HepG2 (cell line): Measurements from ENCODE around the gene IRS2. TPM values are rescaled to one million over a fixed set of nuclear protein-coding genes. Genes with fewer than 3 reads are reported as not detected.
A peak's percentile ranks its signal among the peaks of the same experiment; 100 is the strongest.

Source experiments
- DMTF1 ChIP-seq: sonication (generic); formaldehyde crosslinking; IDR thresholded peaks from 2 replicates; pipeline ENCODE4 v1.4.0; 2020; ENCODE audit warnings: mild to moderate bottlenecking, missing genetic modification reagents
- GTF2F1 ChIP-seq: fragments of 150-350 bp; IDR thresholded peaks from 2 replicates; pipeline ENCODE4 v1.6.1; 2014; ENCODE audit warnings: low read length
- KDM2A ChIP-seq: sonication (generic); formaldehyde crosslinking; IDR thresholded peaks from 2 replicates; pipeline ENCODE4 v1.4.0; 2020; ENCODE audit warnings: low read depth, missing genetic modification reagents, borderline replicate concordance
- PAXIP1 ChIP-seq: sonication (generic); formaldehyde crosslinking; conservative IDR thresholded peaks from 2 replicates; pipeline ENCODE4 v1.4.0; 2020; ENCODE audit warnings: mild to moderate bottlenecking, missing genetic modification reagents, moderate library complexity
- SOX13 ChIP-seq, 3 experiments: fragments of 450-650 bp in 1 of 3; sonication (generic) in 1 of 3; formaldehyde crosslinking in 1 of 3; IDR thresholded peaks in 2 of 3; conservative IDR thresholded peaks in 1 of 3; 2 replicates each; pipeline versions ENCODE4 v1.5.0 to v1.6.1; 2016 to 2020; ENCODE audit warnings: antibody characterized with exemption in 1 of 3, mild to moderate bottlenecking in 1 of 3, missing compliant biosample characterization in 1 of 3, missing genetic modification reagents in 1 of 3, moderate library complexity in 1 of 3
- TFDP1 ChIP-seq: IDR thresholded peaks from 2 replicates; pipeline ENCODE4 v1.6.1; 2016; ENCODE audit warnings: missing compliant biosample characterization, missing genetic modification reagents, borderline replicate concordance
- ZHX2 ChIP-seq, 2 experiments: sonication (generic) in 1 of 2; formaldehyde crosslinking in 1 of 2; IDR thresholded peaks; 2 replicates each; pipeline versions ENCODE4 v1.6.1 to v1.9.0; 2014 to 2022; ENCODE audit warnings: antibody characterized with exemption in 1 of 2, borderline replicate concordance in 1 of 2, inconsistent platforms in 1 of 2, low read depth in 1 of 2, missing genetic modification reagents in 1 of 2
- polyA plus RNA-seq, 8 experiments: library from polyadenylated mRNA; depleted of rRNA in 3 of 8; stranded (reverse) in 7 of 8; unstranded in 1 of 8; fragments of >200 nt; fragmentation: Illumina TruSeq in 4 of 8; extraction: Trizol in 4 of 8; gene quantifications; 2 replicates each; pipeline versions ENCODE4 v1.2.1 to v1.2.3, GENCODE V29; 2011 to 2016; ENCODE audit warnings: low read depth in 4 of 8, missing spikeins in 1 of 8, mixed read lengths in 1 of 8; ENCODE audit not compliant: insufficient read depth in 1 of 8
- total RNA-seq, 5 experiments: library from RNA; depleted of rRNA; stranded (reverse); fragments of >200 nt; fragmentation: Illumina TruSeq; extraction: Trizol; gene quantifications; 2 replicates each; pipeline ENCODE4 v1.2.3, GENCODE V29; 2016; ENCODE audit warnings: low read depth in 1 of 5
- TF ChIP-seq, protein P1 (sequence below), 2 experiments: sonication (generic) in 1 of 2; formaldehyde crosslinking in 1 of 2; IDR thresholded peaks; 2 replicates each; pipeline versions ENCODE4 v1.4.0 to v1.6.1; 2018 to 2020; ENCODE audit warnings: missing genetic modification reagents in 2 of 2, borderline replicate concordance in 1 of 2, low read depth in 1 of 2, mild to moderate bottlenecking in 1 of 2, missing biosample characterization in 1 of 2
- TF ChIP-seq, protein P2 (sequence below): sonication (generic); formaldehyde crosslinking; IDR thresholded peaks from 2 replicates; pipeline ENCODE4 v1.4.0; 2020; ENCODE audit warnings: missing genetic modification reagents

Gene IRS2
- total and polyA plus RNA-seq, 2 of the 13 experiments (the other 11 are each of a cell fraction or from before 2014, with no cell fraction given), result 0.02 to 0.04 TPM

GRCh38 chr13:109802936-109803335, 16.6 kb upstream of the IRS2 start (continued):
- no peak for TF ChIP-seq ZHX2 (IDR thresholded peaks at IDR 0.05; ENCODE audit: low read depth)
- TF ChIP-seq ZHX2 (CRISPR knock-in tag; IDR thresholded peaks at IDR 0.05; ENCODE audit: borderline replicate concordance), result no peak
- peak; percentile 74 for TF ChIP-seq PAXIP1
- TF ChIP-seq KDM2A (CRISPR knock-in tag), result no peak
- TF ChIP-seq, protein P1, sequence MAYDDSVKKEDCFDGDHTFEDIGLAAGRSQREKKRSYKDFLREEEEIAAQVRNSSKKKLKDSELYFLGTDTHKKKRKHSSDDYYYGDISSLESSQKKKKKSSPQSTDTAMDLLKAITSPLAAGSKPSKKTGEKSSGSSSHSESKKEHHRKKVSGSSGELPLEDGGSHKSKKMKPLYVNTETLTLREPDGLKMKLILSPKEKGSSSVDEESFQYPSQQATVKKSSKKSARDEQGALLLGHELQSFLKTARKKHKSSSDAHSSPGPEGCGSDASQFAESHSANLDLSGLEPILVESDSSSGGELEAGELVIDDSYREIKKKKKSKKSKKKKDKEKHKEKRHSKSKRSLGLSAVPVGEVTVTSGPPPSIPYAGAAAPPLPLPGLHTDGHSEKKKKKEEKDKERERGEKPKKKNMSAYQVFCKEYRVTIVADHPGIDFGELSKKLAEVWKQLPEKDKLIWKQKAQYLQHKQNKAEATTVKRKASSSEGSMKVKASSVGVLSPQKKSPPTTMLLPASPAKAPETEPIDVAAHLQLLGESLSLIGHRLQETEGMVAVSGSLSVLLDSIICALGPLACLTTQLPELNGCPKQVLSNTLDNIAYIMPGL (CRISPR knock-in tag; IDR thresholded peaks at IDR 0.05; ENCODE audit: borderline replicate concordance in 1 of 2, low read depth in 1 of 2), result 0 out of 4 replicates have a peak, but pooled peaks of 1 of the 2 experiments have one; percentile 24
- TF ChIP-seq, protein P2, sequence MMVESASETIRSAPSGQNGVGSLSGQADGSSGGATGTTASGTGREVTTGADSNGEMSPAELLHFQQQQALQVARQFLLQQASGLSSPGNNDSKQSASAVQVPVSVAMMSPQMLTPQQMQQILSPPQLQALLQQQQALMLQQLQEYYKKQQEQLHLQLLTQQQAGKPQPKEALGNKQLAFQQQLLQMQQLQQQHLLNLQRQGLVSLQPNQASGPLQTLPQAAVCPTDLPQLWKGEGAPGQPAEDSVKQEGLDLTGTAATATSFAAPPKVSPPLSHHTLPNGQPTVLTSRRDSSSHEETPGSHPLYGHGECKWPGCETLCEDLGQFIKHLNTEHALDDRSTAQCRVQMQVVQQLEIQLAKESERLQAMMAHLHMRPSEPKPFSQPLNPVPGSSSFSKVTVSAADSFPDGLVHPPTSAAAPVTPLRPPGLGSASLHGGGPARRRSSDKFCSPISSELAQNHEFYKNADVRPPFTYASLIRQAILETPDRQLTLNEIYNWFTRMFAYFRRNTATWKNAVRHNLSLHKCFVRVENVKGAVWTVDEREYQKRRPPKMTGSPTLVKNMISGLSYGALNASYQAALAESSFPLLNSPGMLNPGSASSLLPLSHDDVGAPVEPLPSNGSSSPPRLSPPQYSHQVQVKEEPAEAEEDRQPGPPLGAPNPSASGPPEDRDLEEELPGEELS, result peak; percentile 60; the same call in 1 of the 2 replicates
- no peak for TF ChIP-seq TFDP1 (CRISPR knock-in tag)
- TF ChIP-seq DMTF1 (CRISPR knock-in tag), result no peak
- no peak for TF ChIP-seq GTF2F1
- TF ChIP-seq SOX13 (IDR thresholded peaks at IDR 0.05), result no peak
- TF ChIP-seq SOX13 (CRISPR knock-in tag; conservative IDR thresholded peaks at IDR 0.05 in 1 of 2, IDR thresholded peaks at IDR 0.05 in 1 of 2), result peak in 1 of 2 experiments; percentile 61; a peak in 1 of 4 replicates
